ENCODE measurements around the gene DFFA. TPM values are rescaled to one million over a fixed set of nuclear protein-coding genes. Genes with fewer than 3 reads are reported as not detected.
A peak's percentile ranks its signal among the peaks of the same experiment; 100 is the strongest.
"Not testable (repeated sequence)": the region's sequence is repeated elsewhere in the genome, so short reads cannot be mapped to it uniquely, and the experiment has no call there.

The DFFA gene
- total RNA-seq, 1 experiment from 2014 or later: 52.0 TPM

DNA sequence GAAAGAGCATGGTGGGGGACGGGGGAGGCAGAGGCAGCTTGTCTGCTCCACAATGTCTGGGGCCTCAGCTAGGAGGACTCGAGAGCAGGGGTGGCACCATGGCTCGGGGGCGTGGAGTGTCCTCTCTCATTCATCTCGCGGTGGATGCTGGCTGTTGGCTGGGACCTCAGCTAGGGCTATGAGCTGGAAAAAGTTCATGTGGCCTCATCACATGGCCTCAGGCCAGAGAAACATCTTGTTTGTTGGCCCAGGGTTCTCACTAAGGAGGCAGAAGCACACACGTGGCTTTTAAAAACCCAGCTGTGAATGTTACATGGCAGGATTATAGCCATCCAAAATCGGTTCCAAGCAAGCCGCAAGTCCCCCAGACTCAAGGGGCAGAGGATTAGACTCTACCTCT lies 48.3 kb downstream of the DFFA start:
- CTCF ChIA-PET: no interaction called here
- no peaks in the 10 kb centered on the region for H3K27me3 ChIP-seq (ENCODE audit: low read length)
- no peak overlapping the region for H3K4me2 ChIP-seq (ENCODE audit: low read length)
- no peak overlapping the region for H3K27ac ChIP-seq (ENCODE audit: low read length)
- no peak overlapping the region for H2AFZ ChIP-seq (ENCODE audit: low read length)
- H3K36me3 ChIP-seq (ENCODE audit: low read depth, low read length): peaks cover 12% of the 10 kb centered on the region
- TF ChIP-seq EZH2phosphoT487 (IDR thresholded peaks at IDR 0.05; ENCODE audit: borderline replicate concordance, low read length) (no peak), EZH2 (IDR thresholded peaks at IDR 0.05; ENCODE audit: low read length, unreplicated experiment) (no peak)
- TF ChIP-seq, protein P1, sequence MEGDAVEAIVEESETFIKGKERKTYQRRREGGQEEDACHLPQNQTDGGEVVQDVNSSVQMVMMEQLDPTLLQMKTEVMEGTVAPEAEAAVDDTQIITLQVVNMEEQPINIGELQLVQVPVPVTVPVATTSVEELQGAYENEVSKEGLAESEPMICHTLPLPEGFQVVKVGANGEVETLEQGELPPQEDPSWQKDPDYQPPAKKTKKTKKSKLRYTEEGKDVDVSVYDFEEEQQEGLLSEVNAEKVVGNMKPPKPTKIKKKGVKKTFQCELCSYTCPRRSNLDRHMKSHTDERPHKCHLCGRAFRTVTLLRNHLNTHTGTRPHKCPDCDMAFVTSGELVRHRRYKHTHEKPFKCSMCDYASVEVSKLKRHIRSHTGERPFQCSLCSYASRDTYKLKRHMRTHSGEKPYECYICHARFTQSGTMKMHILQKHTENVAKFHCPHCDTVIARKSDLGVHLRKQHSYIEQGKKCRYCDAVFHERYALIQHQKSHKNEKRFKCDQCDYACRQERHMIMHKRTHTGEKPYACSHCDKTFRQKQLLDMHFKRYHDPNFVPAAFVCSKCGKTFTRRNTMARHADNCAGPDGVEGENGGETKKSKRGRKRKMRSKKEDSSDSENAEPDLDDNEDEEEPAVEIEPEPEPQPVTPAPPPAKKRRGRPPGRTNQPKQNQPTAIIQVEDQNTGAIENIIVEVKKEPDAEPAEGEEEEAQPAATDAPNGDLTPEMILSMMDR (conservative IDR thresholded peaks at IDR 0.05; ENCODE audit: low read depth, low read length): no peak
- DNase-seq (no peak), ATAC-seq (peak; percentile 14; the same call in 1 of the 2 replicates)
- no peaks in the 10 kb centered on the region for H3K9me3 ChIP-seq (ENCODE audit: low read length)
- H3F3A ChIP-seq (ENCODE audit: low read length, unreplicated experiment): no peaks in the 10 kb centered on the region
- H3K9ac ChIP-seq (ENCODE audit: low read length): no peak overlapping the region
- no TSS peak for BruUV-seq (replicated peaks)
- H3K4me3 ChIP-seq (ENCODE audit: low read length): no peak overlapping the region
- intact Hi-C loops (cut with micrococcal nuclease): no loop called here
- no peaks in the 10 kb centered on the region for H3K79me2 ChIP-seq (ENCODE audit: low read length)
- POLR2A ChIA-PET (ENCODE audit: unreplicated experiment): no interaction called here
- no peaks in the 10 kb centered on the region for H3K4me1 ChIP-seq (ENCODE audit: insufficient read depth, low read length)
- H3K9me2 ChIP-seq (replicated peaks; ENCODE audit: low read length): no peaks in the 10 kb centered on the region
- H4K20me1 ChIP-seq (ENCODE audit: low read length): no peaks in the 10 kb centered on the region

DNA sequence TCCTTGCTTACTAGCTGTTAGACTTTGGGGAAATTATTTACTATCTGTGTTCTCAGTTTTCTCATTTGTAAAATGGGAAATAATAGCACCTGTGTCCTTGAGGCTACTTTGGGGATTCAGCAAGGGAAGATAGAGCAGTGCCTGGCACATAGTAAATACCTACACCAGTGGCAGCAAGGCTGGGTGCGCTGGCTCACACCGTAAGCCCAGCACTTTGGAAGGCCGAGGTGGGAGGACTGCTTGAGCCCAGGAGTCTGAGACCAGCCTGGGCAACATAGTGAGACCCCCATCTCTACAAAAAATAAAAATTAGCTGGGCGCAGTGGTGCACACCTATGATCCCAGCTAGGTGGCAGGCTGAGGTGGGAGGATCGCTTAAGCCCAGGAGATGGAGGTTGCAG lies 50.7 kb downstream of the DFFA start:
- CTCF ChIA-PET: no interaction called here
- no peaks in the 10 kb centered on the region for H3K9me2 ChIP-seq (replicated peaks; ENCODE audit: low read length)
- TF ChIP-seq, protein P1 (conservative IDR thresholded peaks at IDR 0.05; ENCODE audit: low read depth, low read length): no peak
- no peak for TF ChIP-seq EZH2phosphoT487 (IDR thresholded peaks at IDR 0.05; ENCODE audit: borderline replicate concordance, low read length)
- TF ChIP-seq EZH2 (IDR thresholded peaks at IDR 0.05; ENCODE audit: low read length, unreplicated experiment): no peak

DNA sequence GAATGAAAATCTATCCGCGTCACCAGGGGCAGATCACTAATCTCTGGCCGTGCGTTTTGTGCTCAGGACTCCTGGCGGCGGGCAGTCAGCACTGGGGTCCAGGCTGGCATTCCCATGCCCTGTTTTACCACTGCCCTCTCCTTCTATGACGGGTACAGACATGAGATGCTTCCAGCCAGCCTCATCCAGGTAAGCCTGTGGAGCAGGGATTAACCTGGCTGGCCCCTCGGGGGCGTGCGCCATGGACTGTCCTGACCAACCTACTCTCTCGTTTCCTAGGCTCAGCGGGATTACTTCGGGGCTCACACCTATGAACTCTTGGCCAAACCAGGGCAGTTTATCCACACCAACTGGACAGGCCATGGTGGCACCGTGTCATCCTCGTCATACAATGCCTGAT lies 53.0 kb downstream of the DFFA start:
- no peak for ATAC-seq
- no peak for TF ChIP-seq EZH2 (IDR thresholded peaks at IDR 0.05; ENCODE audit: low read length, unreplicated experiment)
- TF ChIP-seq, protein P1 (conservative IDR thresholded peaks at IDR 0.05; ENCODE audit: low read depth, low read length): no peak
- TF ChIP-seq EZH2phosphoT487 (IDR thresholded peaks at IDR 0.05; ENCODE audit: borderline replicate concordance, low read length): no peak
- Histone ChIP-seq H3K36me3 (ENCODE audit: low read depth, low read length) (peaks cover 47% of the 10 kb centered on the region), H3K9ac (ENCODE audit: low read length) (no peak overlapping the region), H3K27ac (ENCODE audit: low read length) (no peak overlapping the region), H3F3A (ENCODE audit: low read length, unreplicated experiment) (no peaks in the 10 kb centered on the region), H2AFZ (ENCODE audit: low read length) (no peak overlapping the region), H3K9me2 (replicated peaks; ENCODE audit: low read length) (no peaks in the 10 kb centered on the region), H3K9me3 (ENCODE audit: low read length) (no peaks in the 10 kb centered on the region), H3K4me3 (ENCODE audit: low read length) (no peak overlapping the region), H3K4me1 (ENCODE audit: insufficient read depth, low read length) (peaks cover 6% of the 10 kb centered on the region; the same call in 1 of the 2 replicates), H4K20me1 (ENCODE audit: low read length) (no peaks in the 10 kb centered on the region), H3K27me3 (ENCODE audit: low read length) (no peaks in the 10 kb centered on the region), H3K79me2 (ENCODE audit: low read length) (no peaks in the 10 kb centered on the region), H3K4me2 (ENCODE audit: low read length) (no peak overlapping the region)
- CTCF ChIA-PET: no interaction called here
- DNase-seq: no peak
- BruUV-seq (replicated peaks): no TSS peak
- POLR2A ChIA-PET (ENCODE audit: unreplicated experiment): no interaction called here
- intact Hi-C loops (cut with micrococcal nuclease): no loop called here

More for the DNA sequence above, 50.7 kb downstream of the DFFA start:
- DNase-seq (no peak), ATAC-seq (no peak)
- intact Hi-C loops (cut with micrococcal nuclease): no loop called here
- Histone ChIP-seq H3K79me2 (ENCODE audit: low read length) (no peaks in the 10 kb centered on the region), H3K4me2 (ENCODE audit: low read length) (no peak overlapping the region), H4K20me1 (ENCODE audit: low read length) (no peaks in the 10 kb centered on the region), H3K9me3 (ENCODE audit: low read length) (no peaks in the 10 kb centered on the region), H3F3A (ENCODE audit: low read length, unreplicated experiment) (no peaks in the 10 kb centered on the region), H3K27me3 (ENCODE audit: low read length) (no peaks in the 10 kb centered on the region), H3K36me3 (ENCODE audit: low read depth, low read length) (peaks cover 28% of the 10 kb centered on the region), H3K4me1 (ENCODE audit: insufficient read depth, low read length) (no peaks in the 10 kb centered on the region), H3K27ac (ENCODE audit: low read length) (no peak overlapping the region), H3K4me3 (ENCODE audit: low read length) (no peak overlapping the region), H2AFZ (ENCODE audit: low read length) (no peak overlapping the region), H3K9ac (ENCODE audit: low read length) (no peak overlapping the region)
- BruUV-seq (replicated peaks): no TSS peak
- POLR2A ChIA-PET (ENCODE audit: unreplicated experiment): no interaction called here

DNA sequence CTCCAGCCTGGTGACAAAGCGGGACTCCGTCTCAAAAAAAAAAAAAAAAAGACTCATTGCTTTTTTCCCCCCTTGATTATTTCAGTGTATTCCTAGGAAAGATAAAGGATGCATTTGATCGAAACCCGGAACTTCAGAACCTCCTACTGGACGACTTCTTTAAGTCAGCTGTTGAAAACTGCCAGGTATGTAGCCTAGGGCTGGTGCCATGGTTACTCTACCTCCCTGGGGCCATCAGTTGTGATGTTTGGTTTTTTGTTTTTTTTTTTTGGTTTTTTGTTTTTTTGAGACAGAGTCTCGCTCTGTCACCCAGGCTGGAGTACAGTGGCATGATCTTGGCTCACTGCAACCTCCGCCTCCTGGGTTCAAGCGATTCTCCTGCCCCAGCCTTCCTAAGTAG lies 53.6 kb downstream of the DFFA start:
- BruUV-seq (replicated peaks); ATAC-seq; H3K4me2 ChIP-seq (ENCODE audit: low read length); H3K9me3 ChIP-seq (ENCODE audit: low read length); DNase-seq; H3K4me1 ChIP-seq (ENCODE audit: insufficient read depth, low read length); H3K27ac ChIP-seq (ENCODE audit: low read length); POLR2A ChIA-PET (ENCODE audit: unreplicated experiment); H3K9me2 ChIP-seq (replicated peaks; ENCODE audit: low read length); CTCF ChIA-PET; H3F3A ChIP-seq (ENCODE audit: low read length, unreplicated experiment); H3K4me3 ChIP-seq (ENCODE audit: low read length); H3K79me2 ChIP-seq (ENCODE audit: low read length); intact Hi-C loops (cut with micrococcal nuclease); H2AFZ ChIP-seq (ENCODE audit: low read length); H3K9ac ChIP-seq (ENCODE audit: low read length); H4K20me1 ChIP-seq (ENCODE audit: low read length); H3K27me3 ChIP-seq (ENCODE audit: low read length): not testable (repeated sequence)
- H3K36me3 ChIP-seq (ENCODE audit: low read depth, low read length): peaks cover 53% of the 10 kb centered on the region
